Measurements from ENCODE around the gene TBC1D9. TPM values are rescaled to one million over a fixed set of nuclear protein-coding genes. Genes with fewer than 3 reads are reported as not detected.

Gene TBC1D9
- total RNA-seq, 1 donor = 31.5 TPM

- DNase-seq (ENCODE audit: low read depth) = no peak
- H3K4me3 ChIP-seq (ENCODE audit: low read depth, low read length) = no peak overlapping the region
- TF ChIP-seq CTCF (IDR thresholded peaks at IDR 0.05; ENCODE audit: insufficient read depth, low read depth, low read length) = no peak
Measured at GRCh38 chr4:140581078-140581477, 175.1 kb downstream of the TBC1D9 start.

GRCh38 chr4:140579278-140579677 lies 176.9 kb downstream of the TBC1D9 start:
- no peak for DNase-seq (ENCODE audit: low read depth)
- TF ChIP-seq CTCF (IDR thresholded peaks at IDR 0.05; ENCODE audit: insufficient read depth, low read depth, low read length) = no peak
- H3K4me3 ChIP-seq (ENCODE audit: low read depth, low read length) = no peak overlapping the region

GRCh38 chr4:140575489-140575888 lies 180.7 kb downstream of the TBC1D9 start:
- DNase-seq (ENCODE audit: low read depth) = no peak
- H3K4me3 ChIP-seq (ENCODE audit: low read depth, low read length) = no peak overlapping the region
- no peak for TF ChIP-seq CTCF (IDR thresholded peaks at IDR 0.05; ENCODE audit: insufficient read depth, low read depth, low read length)

- no peak for DNase-seq (ENCODE audit: low read depth)
- TF ChIP-seq CTCF (IDR thresholded peaks at IDR 0.05; ENCODE audit: insufficient read depth, low read depth, low read length) = no peak
- no peak overlapping the region for H3K4me3 ChIP-seq (ENCODE audit: low read depth, low read length)
Measured at GRCh38 chr4:140571620-140572019, 184.6 kb downstream of the TBC1D9 start.

Small RNA genes within 50 kb of the gene (small RNA-seq; reads per million reads assigned to genes)
- not detected for gene AC108019.1
- not detected for gene RF00019
- not detected for gene RN7SL152P
- gene RNY1P14 = not detected

Other genes starting within 250 kb of the TBC1D9 start
- 32.5 and 37.6 TPM in 2 replicates for gene ELMOD2, start 232.2 kb downstream of the TBC1D9 start, total RNA-seq
- not detected in 2 replicates for gene UCP1, start 187.4 kb downstream of the TBC1D9 start, total RNA-seq